H1 (cell line): ENCODE results near the gene ZNF592. TPM values are rescaled to one million over a fixed set of nuclear protein-coding genes. Genes with fewer than 3 reads are reported as not detected.

Source experiments
- CTCF ChIA-PET: fragments of 300-600 bp; sonication (Branson Sonifier 250); formaldehyde crosslinking; loops from one replicate; lab custom pipeline; 2021; ENCODE audit not compliant: partially characterized antibody; lab: Charles Lee
- POLR2A ChIA-PET: fragments of 300-600 bp; sonication (Branson Sonifier 250); formaldehyde crosslinking; loops from one replicate; lab custom pipeline; 2021; ENCODE audit warnings: inconsistent platforms; ENCODE audit not compliant: partially characterized antibody; lab: Charles Lee
- DNase-seq, 2 experiments: peaks; one replicate each; pipeline versions ENCODE4 v3.0.0 to v3.0.0-alpha.2; 2010 to 2022; ENCODE audit warnings: low spot score in 2 of 2, low read depth in 1 of 2, mixed read lengths in 1 of 2
- FAIRE-seq: peaks from 2 replicates; lab custom pipeline; 2011; peaks lifted over from hg19 to GRCh38; lab: Jason Lieb, UNC
- H2AFZ ChIP-seq: 2 replicates; pipeline ENCODE4 v1.8.1; 2012; ENCODE audit warnings: low read length, inconsistent platforms
- H2AK5ac ChIP-seq: 2 replicates; pipeline ENCODE4 v1.6.1; 2013; ENCODE audit warnings: low read depth, low read length
- H2BK120ac ChIP-seq: replicated peaks from 2 replicates; pipeline ENCODE3; 2013; ENCODE audit warnings: low read depth, low read length, inconsistent platforms
- H2BK12ac ChIP-seq: 2 replicates; pipeline ENCODE4 v1.6.1; 2013; ENCODE audit warnings: low read depth, low read length
- H2BK15ac ChIP-seq: 2 replicates; pipeline ENCODE4 v1.6.1; 2013; ENCODE audit warnings: low read length
- H2BK20ac ChIP-seq: 2 replicates; pipeline ENCODE4 v1.6.1; 2013; ENCODE audit warnings: low read length
- H2BK5ac ChIP-seq: 2 replicates; pipeline ENCODE4 v1.6.1; 2013; ENCODE audit warnings: low read depth, low read length
- H3K14ac ChIP-seq: 2 replicates; pipeline ENCODE4 v1.6.1; 2013; ENCODE audit warnings: inconsistent platforms; ENCODE audit not compliant: insufficient read length
- H3K18ac ChIP-seq: 2 replicates; pipeline ENCODE4 v1.6.1; 2013; ENCODE audit warnings: low read length; ENCODE audit errors: extremely low read depth
- H3K23ac ChIP-seq: 2 replicates; pipeline ENCODE4 v1.6.1; 2013; ENCODE audit warnings: inconsistent platforms; ENCODE audit not compliant: insufficient read length
- H3K23me2 ChIP-seq: 2 replicates; pipeline ENCODE4 v1.6.1; 2013; ENCODE audit warnings: low read depth, low read length
- H3K27ac ChIP-seq: 2 replicates; pipeline ENCODE4 v1.6.1; 2011; ENCODE audit warnings: low read depth, low read length, inconsistent platforms
- H3K27me3 ChIP-seq, 4 experiments: replicated peaks in 1 of 4; 1 replicate in 1 of 4; 2 replicates in 3 of 4; pipeline versions ENCODE4 v1.6.1 to v1.8.1; 2011 to 2013; ENCODE audit warnings: low read length in 3 of 4, mild to moderate bottlenecking in 3 of 4, inconsistent platforms in 2 of 4, mixed read lengths in 2 of 4, moderate library complexity in 1 of 4; ENCODE audit not compliant: control insufficient read depth in 3 of 4, insufficient read depth in 3 of 4; ENCODE audit errors: extremely low read depth in 1 of 4
- H3K36me3 ChIP-seq, 4 experiments: 2 replicates each; pipeline versions ENCODE4 v1.6.1 to v1.8.1; 2011 to 2013; ENCODE audit warnings: mild to moderate bottlenecking in 4 of 4, low read length in 3 of 4, moderate library complexity in 2 of 4, control low read depth in 1 of 4, inconsistent platforms in 1 of 4; ENCODE audit not compliant: insufficient read depth in 4 of 4, control insufficient read depth in 2 of 4
- H3K4ac ChIP-seq: replicated peaks from 2 replicates; pipeline ENCODE3; 2013; ENCODE audit warnings: low read length, low read depth, mixed read lengths, inconsistent platforms; ENCODE audit not compliant: insufficient read length
- H3K4me1 ChIP-seq, 4 experiments: replicated peaks in 1 of 4; 1 replicate in 1 of 4; 2 replicates in 3 of 4; pipeline versions ENCODE4 v1.6.1 to v1.8.1; 2011 to 2013; ENCODE audit warnings: low read length in 3 of 4, inconsistent platforms in 2 of 4, mixed read lengths in 1 of 4; ENCODE audit not compliant: insufficient read depth in 4 of 4, control insufficient read depth in 3 of 4
- H3K4me2 ChIP-seq, 2 experiments: 2 replicates each; pipeline versions ENCODE4 v1.6.1 to v1.8.1; 2011 to 2013; ENCODE audit warnings: low read depth in 2 of 2, low read length in 2 of 2, control low read depth in 1 of 2, inconsistent platforms in 1 of 2, mild to moderate bottlenecking in 1 of 2; ENCODE audit not compliant: insufficient read depth in 1 of 2
- H3K4me3 ChIP-seq, 4 experiments: fragments of 200-600, 300-600 bp in 1 of 4; sonication (generic), shearing (Covaris generic), sonication (Bioruptor Twin) in 1 of 4; 2 replicates each; pipeline versions ENCODE4 v1.5.1 to v1.8.1; 2011 to 2016; ENCODE audit warnings: low read length in 4 of 4, low read depth in 3 of 4, control low read depth in 2 of 4, inconsistent platforms in 2 of 4, mild to moderate bottlenecking in 2 of 4, mixed read lengths in 1 of 4, moderate library complexity in 1 of 4; ENCODE audit not compliant: insufficient read depth in 2 of 4; ENCODE audit errors: extremely low read depth in 1 of 4
- H3K56ac ChIP-seq: replicated peaks from 2 replicates; pipeline ENCODE3; 2013; ENCODE audit warnings: low read depth, mild to moderate bottlenecking, mixed read lengths, low read length, inconsistent platforms; ENCODE audit not compliant: insufficient read length
- H3K79me1 ChIP-seq: 2 replicates; pipeline ENCODE4 v1.6.1; 2013; ENCODE audit warnings: low read depth, low read length, control low read depth
- H3K79me2 ChIP-seq, 2 experiments: 2 replicates each; pipeline versions ENCODE4 v1.6.1 to v1.8.1; 2012 to 2013; ENCODE audit warnings: low read length in 2 of 2, mild to moderate bottlenecking in 2 of 2, inconsistent platforms in 1 of 2; ENCODE audit not compliant: insufficient read depth in 2 of 2, control insufficient read depth in 1 of 2
- H3K9ac ChIP-seq, 4 experiments: replicated peaks in 1 of 4; 1 replicate in 1 of 4; 2 replicates in 3 of 4; pipeline versions ENCODE4 v1.6.1 to v1.8.1; 2011 to 2013; ENCODE audit warnings: low read depth in 3 of 4, low read length in 3 of 4, control low read depth in 2 of 4, mild to moderate bottlenecking in 2 of 4, moderate library complexity in 2 of 4, inconsistent platforms in 1 of 4; ENCODE audit errors: extremely low read depth in 1 of 4
- H3K9me3 ChIP-seq, 2 experiments: 2 replicates each; pipeline versions ENCODE4 v1.6.1 to v1.8.1; 2012 to 2013; ENCODE audit warnings: mild to moderate bottlenecking in 2 of 2, moderate library complexity in 2 of 2, control low read depth in 1 of 2, inconsistent platforms in 1 of 2, low read depth in 1 of 2, low read length in 1 of 2, mixed read lengths in 1 of 2; ENCODE audit not compliant: insufficient read depth in 2 of 2
- H4K20me1 ChIP-seq, 2 experiments: replicated peaks in 1 of 2; 2 replicates each; pipeline versions ENCODE3 to v1.8.1; 2011 to 2013; ENCODE audit warnings: inconsistent platforms in 2 of 2, low read length in 2 of 2, mild to moderate bottlenecking in 1 of 2; ENCODE audit not compliant: insufficient read depth in 2 of 2, control insufficient read depth in 1 of 2
- H4K5ac ChIP-seq: 2 replicates; pipeline ENCODE4 v1.6.1; 2013; ENCODE audit warnings: low read length, low read depth, mixed read lengths, inconsistent platforms; ENCODE audit not compliant: insufficient read length
- H4K8ac ChIP-seq: 2 replicates; pipeline ENCODE4 v1.8.0; 2013; ENCODE audit warnings: mild to moderate bottlenecking, moderate library complexity, low read length, inconsistent platforms; ENCODE audit not compliant: insufficient read depth; ENCODE audit errors: extremely low read depth
- H4K91ac ChIP-seq: replicated peaks from 2 replicates; pipeline ENCODE3; 2013; ENCODE audit warnings: low read length, mixed read lengths, inconsistent platforms; ENCODE audit not compliant: insufficient read length
- ASH2L ChIP-seq: fragments of 200-600, 300-600 bp; sonication (generic); IDR thresholded peaks from one replicate; pipeline ENCODE4 v1.7.1; 2017; ENCODE audit warnings: low read length
- BRCA1 ChIP-seq: IDR thresholded peaks from 2 replicates; pipeline ENCODE4 v1.6.1; 2012; ENCODE audit warnings: low read depth, low read length, improper control_type of control experiment
- CHD2 ChIP-seq: IDR thresholded peaks from 2 replicates; pipeline ENCODE4 v1.6.1; 2012; ENCODE audit warnings: low read length, improper control_type of control experiment
- KDM1A ChIP-seq: fragments of 200-600, 300-600 bp; sonication (generic); IDR thresholded peaks from 2 replicates; pipeline ENCODE4 v1.7.1; 2016; ENCODE audit warnings: mild to moderate bottlenecking, low read length, borderline replicate concordance
- MAFK ChIP-seq: IDR thresholded peaks from 2 replicates; pipeline ENCODE4 v1.6.1; 2012; ENCODE audit warnings: low read depth, mild to moderate bottlenecking, improper control_type of control experiment, low read length
- RXRA ChIP-seq: IDR thresholded peaks from 2 replicates; pipeline ENCODE4 v1.6.1; 2011; ENCODE audit warnings: low read depth, mild to moderate bottlenecking, low read length, moderate library complexity; ENCODE audit not compliant: insufficient read depth
- SAP30 ChIP-seq: fragments of 300-600 bp; sonication (generic); IDR thresholded peaks from 2 replicates; pipeline ENCODE4 v1.7.1; 2012; ENCODE audit warnings: low read length, moderate library complexity, mild to moderate bottlenecking, inconsistent platforms; ENCODE audit not compliant: insufficient read depth, insufficient replicate concordance
- SIN3A ChIP-seq, 2 experiments: IDR thresholded peaks in 1 of 2; conservative IDR thresholded peaks in 1 of 2; 2 replicates each; pipeline ENCODE4 v1.6.1; 2011 to 2012; ENCODE audit warnings: low read length in 2 of 2, improper control_type of control experiment in 1 of 2, low read depth in 1 of 2, mild to moderate bottlenecking in 1 of 2
- TBP ChIP-seq: IDR thresholded peaks from 2 replicates; pipeline ENCODE4 v1.6.1; 2011; ENCODE audit warnings: low read depth, low read length, improper control_type of control experiment
- TCF12 ChIP-seq: IDR thresholded peaks from 2 replicates; pipeline ENCODE4 v1.6.1; 2011; ENCODE audit warnings: low read depth, mild to moderate bottlenecking, low read length
- WGBS, 2 experiments: shearing (Covaris generic) in 1 of 2; methylation state at CpG; one replicate each; pipeline versions ENCODE4 v1.1.6 to v1.1.7; 2013 to 2015; ENCODE audit warnings: low lambda C conversion rate in 2 of 2, mixed read lengths in 2 of 2, inconsistent platforms in 1 of 2, low coverage in 1 of 2, missing lambda C conversion rate in 1 of 2; ENCODE audit not compliant: insufficient replicate concordance in 2 of 2, insufficient coverage in 1 of 2, insufficient read length in 1 of 2; ENCODE audit errors: extremely low coverage in 1 of 2, missing lambda C conversion rate in 1 of 2; 5-methylcytosine and 5-hydroxymethylcytosine counted together
- polyA plus RNA-seq, 7 experiments: library from polyadenylated mRNA; depleted of rRNA in 3 of 7; stranded (reverse) in 5 of 7; unstranded in 2 of 7; fragments of >200 nt in 5 of 7; fragments of 200-250 nt in 2 of 7; gene quantifications; 1 replicate in 5 of 7; 2 replicates in 1 of 7; 4 replicates in 1 of 7; pipeline versions ENCODE4 v1.2.1 to v1.2.3, GENCODE V29; 2011 to 2013; ENCODE audit warnings: missing spikeins in 2 of 7, mixed read lengths in 2 of 7
- total RNA-seq: library from RNA; stranded (reverse); fragmentation: NEBNext Ultra II Directional; extraction: Animal tissue kit (Norgen Biotek cat#: 25700); gene quantifications from 2 replicates; pipeline ENCODE4 v1.2.1, GENCODE V29; 2021

Gene ZNF592
- total and polyA plus RNA-seq, 2 of the 8 experiments (the other 6 are each of a cell fraction or from before 2014, with no cell fraction given): 14.2 to 33.0 TPM

DNA sequence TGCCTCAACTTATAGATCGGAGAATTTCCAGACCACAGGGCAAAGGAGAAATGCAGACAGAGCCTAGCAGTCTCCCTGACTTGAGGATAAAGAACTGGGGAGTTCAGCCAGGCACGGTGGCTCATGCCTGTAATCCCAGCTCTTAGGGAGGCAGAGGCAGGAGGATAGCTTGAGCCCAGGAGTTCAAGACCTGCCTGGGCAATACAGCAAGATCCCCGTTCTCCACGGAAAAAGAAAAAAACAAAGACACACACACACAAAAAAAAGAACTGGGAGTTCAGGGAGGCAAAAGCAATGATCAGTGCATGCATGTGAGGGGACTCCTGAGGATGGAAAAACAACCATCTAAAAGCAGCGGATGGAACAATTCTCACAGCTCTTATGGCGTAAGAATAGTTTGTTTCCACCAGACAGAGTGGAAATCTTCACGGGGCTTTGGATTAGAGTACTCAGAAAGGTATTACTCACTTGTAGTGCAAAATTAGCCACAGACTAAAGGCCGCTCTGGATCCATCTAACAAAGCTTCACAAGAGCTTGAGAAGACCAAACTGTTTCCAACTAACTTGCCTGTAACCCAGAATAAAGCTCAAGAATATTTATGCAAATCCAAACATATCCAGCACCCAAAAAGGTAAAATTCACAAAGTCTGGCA is 48.7 kb upstream of the ZNF592 start:
- no peaks in the 10 kb centered on the region for H3K27me3 ChIP-seq
- WGBS, 2 experiments: 91% methylated on average over 8 of the region's 8 CpGs; no CpG with 5 or more reads in 1 of the 2 experiments
- H2BK12ac ChIP-seq: no peak overlapping the region
- H3K4me3 ChIP-seq: no peak overlapping the region
- H3K56ac ChIP-seq: no peak overlapping the region
- DNase-seq (no peak), FAIRE-seq (no peak)
- peaks cover 9 to 10% of the 10 kb centered on the region in 2 experiments for H4K20me1 ChIP-seq
- H2AK5ac ChIP-seq: no peak overlapping the region
- no peaks in the 10 kb centered on the region for H3K9me3 ChIP-seq
- no peak overlapping the region for H3K4ac ChIP-seq
- H2BK20ac ChIP-seq: no peak overlapping the region
- no peak overlapping the region for H3K14ac ChIP-seq
- ChIA-PET POLR2A (interaction anchor here (0.9 to 1.6 kb wide), 2 partner anchors 9 to 16 kb away, joined by 3 to 6 read pairs; partner anchors contain the start of gene SEC11A), CTCF (interaction anchor here (1.0 to 1.2 kb wide), 3 partner anchors 10 to 101 kb away, joined by 3 read pairs; no protein-coding TSS in a partner anchor)
- peaks cover 4 to 98% of the 10 kb centered on the region in 2 experiments; a peak in 2 of 4 replicates for H3K79me2 ChIP-seq
- no peak overlapping the region for H3K27ac ChIP-seq
- no peak overlapping the region for H4K5ac ChIP-seq
- H3K4me2 ChIP-seq: no peak overlapping the region
- no peak overlapping the region for H2BK120ac ChIP-seq
- H3K9ac ChIP-seq: no peak overlapping the region
- no peak overlapping the region for H2AFZ ChIP-seq
- no peak overlapping the region for H4K8ac ChIP-seq
- H4K91ac ChIP-seq: no peak overlapping the region
- H3K23ac ChIP-seq: no peak overlapping the region
- H3K36me3 ChIP-seq: peaks cover 0 to 6% (median 0%) of the 10 kb centered on the region in 4 experiments; a peak in 1 of 8 replicates
- no peak overlapping the region for H2BK15ac ChIP-seq
- no peak overlapping the region for H3K18ac ChIP-seq
- no peaks in the 10 kb centered on the region for H3K4me1 ChIP-seq
- H3K23me2 ChIP-seq: no peaks in the 10 kb centered on the region
- H2BK5ac ChIP-seq: no peak overlapping the region
- peaks cover 9% of the 10 kb centered on the region for H3K79me1 ChIP-seq
- TF ChIP-seq RXRA (no peak), BRCA1 (no peak), KDM1A (no peak), TCF12 (no peak), CHD2 (no peak), SIN3A (conservative IDR thresholded peaks at IDR 0.05 in 1 of 2, IDR thresholded peaks at IDR 0.05 in 1 of 2; ENCODE audit: low read depth in 1 of 2, low read length in 2 of 2) (no peak), MAFK (no peak), ASH2L (no peak), SAP30 (no peak), TBP (no peak)
